HCT116 (cell line): Measurements from ENCODE around the gene DIS3L. TPM values are rescaled to one million over a fixed set of nuclear protein-coding genes. Genes with fewer than 3 reads are reported as not detected.

Experiments used
- ATAC-seq: fragments of 200-7000 bp; cut with Tn5 transposase; 2 replicates; pipeline ENCODE4 v1.9.1; 2020; ENCODE audit warnings: mild to moderate bottlenecking, moderate library complexity
- BruUV-seq: library from RNA; stranded (reverse); fragments of 400-500 nt; replicated peaks from 2 replicates; lab custom pipeline; 2021; lab: Mats Ljungman, UMichigan
- CTCF ChIA-PET: fragments of 300-600 bp; sonication (Branson Sonifier 250); formaldehyde crosslinking; loops from one replicate; lab custom pipeline; 2021; ENCODE audit warnings: antibody characterized with exemption; lab: Charles Lee
- POLR2A ChIA-PET: fragments of 300-600, 350-600 bp; sonication (Branson Sonifier 250); formaldehyde crosslinking; loops from one replicate; lab custom pipeline; 2021; ENCODE audit warnings: antibody characterized with exemption; lab: Charles Lee
- RAD21 ChIA-PET, 2 experiments: fragments of 300-600 bp; sonication (Branson Sonifier 250); formaldehyde crosslinking; loops; one replicate each; lab custom pipeline; 2023; ENCODE audit warnings: low total read pairs in 2 of 2; ENCODE audit not compliant: uncharacterized antibody in 2 of 2, unreplicated experiment in 2 of 2, low non-redundant PET in 1 of 2; lab: Charles Lee
- DNase-seq: peaks from one replicate; pipeline ENCODE4 v3.0.0-alpha.2; 2010; ENCODE audit warnings: low read depth, low spot score
- H2AFZ ChIP-seq: fragments of 200-600 bp; shearing (Covaris generic), sonication (generic); 2 replicates; pipeline ENCODE4 v1.6.1; 2017; ENCODE audit warnings: low read depth, mixed run types, mixed read lengths, antibody characterized with exemption, low read length; ENCODE audit not compliant: poor library complexity, severe bottlenecking
- H3K27ac ChIP-seq: 2 replicates; pipeline ENCODE4 v1.5.1; 2012; ENCODE audit warnings: low read depth, low read length
- H3K27me3 ChIP-seq: fragments of 200-600 bp; sonication (generic); 2 replicates; pipeline ENCODE4 v1.6.1; 2016; ENCODE audit warnings: mixed run types, low read length, mixed read lengths; ENCODE audit not compliant: insufficient read depth
- H3K36me3 ChIP-seq, 2 experiments: fragments of 200-500 bp in 1 of 2; fragments of 200-600 bp in 1 of 2; sonication (Bioruptor generic) in 1 of 2; sonication (generic) in 1 of 2; 2 replicates each; pipeline versions ENCODE4 v1.5.1 to v1.6.1; 2014 to 2016; ENCODE audit warnings: low read length in 2 of 2, inconsistent platforms in 1 of 2, mixed read lengths in 1 of 2, mixed run types in 1 of 2; ENCODE audit not compliant: insufficient read depth in 2 of 2, control insufficient read depth in 1 of 2
- H3K4me1 ChIP-seq, 2 experiments: fragments of 200-600 bp in 1 of 2; sonication (generic) in 1 of 2; 2 replicates each; pipeline versions ENCODE4 v1.5.1 to v1.6.1; 2012 to 2017; ENCODE audit warnings: low read length in 2 of 2, inconsistent platforms in 1 of 2, mild to moderate bottlenecking in 1 of 2, mixed read lengths in 1 of 2, mixed run types in 1 of 2, moderate library complexity in 1 of 2; ENCODE audit not compliant: insufficient read depth in 2 of 2, control insufficient read depth in 1 of 2
- H3K4me2 ChIP-seq: fragments of 200-600 bp; sonication (generic); 2 replicates; pipeline ENCODE4 v1.6.1; 2017; ENCODE audit warnings: mixed run types, low read length, mixed read lengths
- H3K4me3 ChIP-seq, 2 experiments: fragments of 200-600 bp in 1 of 2; sonication (generic) in 1 of 2; replicated peaks in 1 of 2; 2 replicates each; pipeline ENCODE4 v1.5.1; 2011 to 2016; ENCODE audit warnings: low read length in 2 of 2, control low read depth in 1 of 2, low read depth in 1 of 2, mild to moderate bottlenecking in 1 of 2, mixed read lengths in 1 of 2, mixed run types in 1 of 2
- H3K79me2 ChIP-seq: fragments of 200-600 bp; sonication (generic); 2 replicates; pipeline ENCODE4 v1.6.1; 2017; ENCODE audit warnings: mild to moderate bottlenecking, mixed run types, low read length, moderate library complexity, mixed read lengths; ENCODE audit not compliant: insufficient read depth
- H3K9ac ChIP-seq: fragments of 200-600 bp; sonication (generic); 2 replicates; pipeline ENCODE4 v1.6.1; 2016; ENCODE audit warnings: low read length, mixed read lengths
- H3K9me2 ChIP-seq: fragments of 200-600 bp; sonication (generic), shearing (Covaris generic); 2 replicates; pipeline ENCODE4 v1.6.1; 2017; ENCODE audit warnings: mixed run types, mild to moderate bottlenecking, moderate library complexity; ENCODE audit not compliant: insufficient read depth
- H3K9me3 ChIP-seq, 2 experiments: fragments of 200-500 bp in 1 of 2; fragments of 200-600 bp in 1 of 2; sonication (Bioruptor generic) in 1 of 2; sonication (generic) in 1 of 2; 2 replicates each; pipeline ENCODE4 v1.6.1; 2014 to 2017; ENCODE audit warnings: low read length in 2 of 2, mixed read lengths in 2 of 2, inconsistent platforms in 1 of 2, low read depth in 1 of 2, mild to moderate bottlenecking in 1 of 2, mixed run types in 1 of 2, moderate library complexity in 1 of 2; ENCODE audit not compliant: control insufficient read depth in 1 of 2, insufficient read depth in 1 of 2
- H4K20me1 ChIP-seq: fragments of 200-600 bp; sonication (generic), shearing (Covaris generic); 2 replicates; pipeline ENCODE4 v1.6.1; 2017; ENCODE audit warnings: mixed run types, mild to moderate bottlenecking, moderate library complexity; ENCODE audit not compliant: insufficient read depth
- ATF3 ChIP-seq: IDR thresholded peaks from 2 replicates; pipeline ENCODE4 v1.6.1; 2012
- CBX3 ChIP-seq: IDR thresholded peaks from 2 replicates; pipeline ENCODE4 v1.6.1; 2012; ENCODE audit warnings: low read depth
- CEBPB ChIP-seq: IDR thresholded peaks from 2 replicates; pipeline ENCODE4 v1.6.1; 2012; ENCODE audit warnings: low read depth
- CTCF ChIP-seq, 3 experiments: fragments of 200-600 bp in 1 of 3; sonication (generic) in 1 of 3; IDR thresholded peaks in 2 of 3; conservative IDR thresholded peaks in 1 of 3; 2 replicates each; pipeline ENCODE4 v1.5.1; 2012 to 2017; ENCODE audit warnings: low read depth in 2 of 3, low read length in 2 of 3, antibody characterized with exemption in 1 of 3, borderline replicate concordance in 1 of 3, control low read depth in 1 of 3, mild to moderate bottlenecking in 1 of 3, mixed read lengths in 1 of 3, mixed run types in 1 of 3, moderate library complexity in 1 of 3; ENCODE audit not compliant: insufficient read depth in 1 of 3
- EZH2 ChIP-seq: fragments of 200-600 bp; sonication (generic); IDR thresholded peaks from 2 replicates; pipeline ENCODE4 v1.6.1; 2017; ENCODE audit warnings: antibody characterized with exemption, mixed run types
- FOSL1 ChIP-seq: IDR thresholded peaks from 2 replicates; pipeline ENCODE4 v1.6.1; 2012; ENCODE audit warnings: low read depth
- POLR2A ChIP-seq: IDR thresholded peaks from 2 replicates; pipeline ENCODE4 v1.7.0; 2011; ENCODE audit warnings: borderline replicate concordance; ENCODE audit not compliant: insufficient read depth, insufficient read length; ENCODE audit errors: extremely low read depth
- POLR2AphosphoS5 ChIP-seq: IDR thresholded peaks from 2 replicates; pipeline ENCODE4 v1.6.1; 2011; ENCODE audit warnings: mild to moderate bottlenecking, low read depth, low read length, moderate library complexity
- SP1 ChIP-seq: IDR thresholded peaks from 2 replicates; pipeline ENCODE4 v1.6.1; 2012; ENCODE audit warnings: low read depth
- SRF ChIP-seq: IDR thresholded peaks from 2 replicates; pipeline ENCODE4 v1.6.1; 2012; ENCODE audit warnings: low read depth
- ZFX ChIP-seq: fragments of 450-650 bp; IDR thresholded peaks from 2 replicates; pipeline ENCODE4 v1.6.1; 2017
- ZNF274 ChIP-seq: fragments of 200-500 bp; sonication (Bioruptor generic); IDR thresholded peaks from 2 replicates; pipeline ENCODE4 v1.6.1; 2014; ENCODE audit warnings: mild to moderate bottlenecking, low read depth, low read length, inconsistent platforms
- intact Hi-C: fragments of 100-400 bp; cut with micrococcal nuclease; formaldehyde crosslinking; loops from 2 replicates; pipeline ENCODE4 v1.10.0; 2022
- total RNA-seq: library from RNA; stranded (reverse); gene quantifications from one replicate; pipeline ENCODE4 v1.2.1, GENCODE V29; 2021; ENCODE audit not compliant: unreplicated experiment

The DIS3L gene
- total RNA-seq, 1 experiment from 2014 or later = 32.2 TPM

GRCh38 chr15:66374179-66374578, 80.8 kb downstream of the DIS3L start:
- no peaks in the 10 kb centered on the region for H4K20me1 ChIP-seq
- H3K36me3 ChIP-seq = no peaks in the 10 kb centered on the region
- POLR2A ChIA-PET = no interaction called here
- H3K4me3 ChIP-seq = no peak overlapping the region
- H3K27ac ChIP-seq = no peak overlapping the region
- intact Hi-C loops = no loop called here
- peaks cover 0 to 3% of the 10 kb centered on the region in 2 experiments; a peak in 1 of 4 replicates for H3K4me1 ChIP-seq
- BruUV-seq = no TSS peak
- no peak overlapping the region for H3K9ac ChIP-seq
- CTCF ChIA-PET = no interaction called here
- no peak overlapping the region for H3K4me2 ChIP-seq
- H3K79me2 ChIP-seq = no peaks in the 10 kb centered on the region
- no peak for TF ChIP-seq POLR2AphosphoS5
- no peak for TF ChIP-seq CBX3
- TF ChIP-seq ZFX = no peak
- no peak for TF ChIP-seq ZNF274
- TF ChIP-seq ATF3 = no peak
- TF ChIP-seq FOSL1 = no peak
- no peak for TF ChIP-seq SP1
- TF ChIP-seq SRF = no peak
- TF ChIP-seq CEBPB = no peak
- TF ChIP-seq POLR2A = no peak
- no peak for TF ChIP-seq CTCF (IDR thresholded peaks at IDR 0.05 in 2 of 3, conservative IDR thresholded peaks at IDR 0.05 in 1 of 3; ENCODE audit: borderline replicate concordance in 1 of 3, insufficient read depth in 1 of 3, low read depth in 2 of 3, low read length in 2 of 3)
- TF ChIP-seq EZH2 = no peak
- DNase-seq (no peak), ATAC-seq (no peak)
- H3K9me2 ChIP-seq = no peaks in the 10 kb centered on the region
- no peaks in the 10 kb centered on the region for H3K9me3 ChIP-seq
- RAD21 ChIA-PET = no interaction called here
- no peak overlapping the region for H2AFZ ChIP-seq
- no peaks in the 10 kb centered on the region for H3K27me3 ChIP-seq
